Liver (tissue), 9 donors: ENCODE results near the gene SMOC2. TPM values are rescaled to one million over a fixed set of nuclear protein-coding genes. Genes with fewer than 3 reads are reported as not detected.

ENCODE experiments used
- DNase-seq: peaks from one replicate; pipeline ENCODE4 v3.0.0-alpha.2; 2017; ENCODE audit warnings: low spot score
- H3K27ac ChIP-seq, 2 donors: one replicate each; pipeline ENCODE4 v1.7.0; 2013; ENCODE audit warnings: inconsistent platforms in 2 of 2, low read length in 2 of 2, control low read depth in 1 of 2, low read depth in 1 of 2, mild to moderate bottlenecking in 1 of 2
- H3K27me3 ChIP-seq, 4 donors: one replicate each; pipeline versions ENCODE4 v1.6.1 to v1.7.0; 2013; ENCODE audit warnings: low read length in 3 of 4, inconsistent platforms in 1 of 4, mild to moderate bottlenecking in 1 of 4, moderate library complexity in 1 of 4; ENCODE audit not compliant: control insufficient read depth in 4 of 4, insufficient read depth in 4 of 4
- H3K36me3 ChIP-seq, 4 donors: one replicate each; pipeline versions ENCODE4 v1.6.1 to v1.7.0; 2013; ENCODE audit warnings: low read length in 3 of 4, mild to moderate bottlenecking in 3 of 4, low read depth in 1 of 4, moderate library complexity in 1 of 4; ENCODE audit not compliant: control insufficient read depth in 4 of 4, insufficient read depth in 3 of 4
- H3K4me1 ChIP-seq, 4 donors: one replicate each; pipeline versions ENCODE4 v1.6.1 to v1.7.0; 2013; ENCODE audit warnings: low read length in 3 of 4, mild to moderate bottlenecking in 3 of 4, moderate library complexity in 1 of 4; ENCODE audit not compliant: control insufficient read depth in 4 of 4, insufficient read depth in 4 of 4
- H3K4me3 ChIP-seq, 3 donors: one replicate each; pipeline versions ENCODE4 v1.6.1 to v1.7.0; 2013; ENCODE audit warnings: low read length in 3 of 3, control low read depth in 1 of 3, low read depth in 1 of 3, mild to moderate bottlenecking in 1 of 3
- H3K9ac ChIP-seq, 2 donors: one replicate each; pipeline ENCODE4 v1.7.0; 2013; ENCODE audit warnings: low read length in 2 of 2, mild to moderate bottlenecking in 2 of 2, moderate library complexity in 2 of 2, control low read depth in 1 of 2, low read depth in 1 of 2
- H3K9me3 ChIP-seq, 4 donors: one replicate each; pipeline versions ENCODE4 v1.6.1 to v1.7.0; 2013; ENCODE audit warnings: low read length in 3 of 4; ENCODE audit not compliant: control insufficient read depth in 4 of 4
- CTCF ChIP-seq: fragments of 150-350 bp; IDR thresholded peaks from 2 replicates; pipeline ENCODE4 v1.5.1; 2017; ENCODE audit warnings: improper control_type of control experiment, low read depth, low read length; ENCODE audit not compliant: missing input control
- FOXA2 ChIP-seq: IDR thresholded peaks from 2 replicates; pipeline ENCODE4 v1.6.1; 2016; ENCODE audit warnings: antibody characterized with exemption
- HNF4A ChIP-seq, 2 donors: conservative IDR thresholded peaks; 2 replicates each; pipeline ENCODE4 v1.6.1; 2016; ENCODE audit warnings: antibody characterized with exemption in 2 of 2, mild to moderate bottlenecking in 2 of 2
- HNF4G ChIP-seq: IDR thresholded peaks from 2 replicates; pipeline ENCODE4 v1.6.1; 2016; ENCODE audit warnings: antibody characterized with exemption
- RAD21 ChIP-seq, 2 donors: IDR thresholded peaks; 2 replicates each; pipeline ENCODE4 v1.6.1; 2016; ENCODE audit warnings: antibody characterized with exemption in 2 of 2, mild to moderate bottlenecking in 2 of 2
- RXRA ChIP-seq, 2 donors: IDR thresholded peaks; 2 replicates each; pipeline ENCODE4 v1.6.1; 2017 to 2018; ENCODE audit warnings: antibody characterized with exemption in 2 of 2, mild to moderate bottlenecking in 1 of 2
- TAF1 ChIP-seq: conservative IDR thresholded peaks from 2 replicates; pipeline ENCODE4 v1.6.1; 2016; ENCODE audit warnings: antibody characterized with exemption, mild to moderate bottlenecking
- YY1 ChIP-seq: IDR thresholded peaks from 2 replicates; pipeline ENCODE4 v1.6.1; 2016; ENCODE audit warnings: antibody characterized with exemption, mild to moderate bottlenecking
- WGBS: extraction: QIAGEN DNeasy Blood & Tissue Kit; methylation state at CpG from one replicate; pipeline ENCODE4 v1.1.7; 2013; 5-methylcytosine and 5-hydroxymethylcytosine counted together
- polyA plus RNA-seq, 2 donors: library from polyadenylated mRNA; stranded (reverse) in 1 of 2; unstranded in 1 of 2; fragments of 200-250 nt in 1 of 2; fragments of >200 nt in 1 of 2; fragmentation: Nextera tagmentation in 1 of 2; extraction: Ambion mirVana in 1 of 2; gene quantifications; one replicate each; pipeline versions ENCODE4 v1.2.1 to v1.2.3, GENCODE V29; 2013 to 2015
- total RNA-seq, 2 donors: library from RNA; depleted of rRNA; stranded (reverse); fragments of >200 nt; gene quantifications; one replicate each; pipeline ENCODE4 v1.2.3, GENCODE V29; 2014
- donor health status: healthy.
- donor health status: healthy.
- donor health status: healthy.
- donor health status: healthy.
- donor health status: healthy.

SMOC2 gene
- total and polyA plus RNA-seq, 4 donors: 0.23 to 1.9 (median 1.1) TPM

GRCh38 chr6:168715643-168716481 is 274.9 kb downstream of the SMOC2 start:
- Histone ChIP-seq H3K9ac (no peak overlapping the region), H3K27ac (no peak overlapping the region), H3K4me1 (no peaks in the 10 kb centered on the region), H3K36me3 (no peaks in the 10 kb centered on the region), H3K4me3 (no peak overlapping the region), H3K27me3 (no peaks in the 10 kb centered on the region), H3K9me3 (peaks cover 0 to 3% (median 0%) of the 10 kb centered on the region in 4 donors)
- 83% methylated on average over 11 of the region's 11 CpGs for WGBS
- TF ChIP-seq RXRA (IDR thresholded peaks at IDR 0.05): no peak
- no peak for DNase-seq

- 82% methylated on average over 7 of the region's 7 CpGs for WGBS
- Histone ChIP-seq H3K9me3 (peaks cover 0 to 3% (median 0%) of the 10 kb centered on the region in 4 donors), H3K27ac (no peak overlapping the region), H3K4me1 (no peaks in the 10 kb centered on the region), H3K36me3 (no peaks in the 10 kb centered on the region), H3K27me3 (no peaks in the 10 kb centered on the region), H3K4me3 (no peak overlapping the region), H3K9ac (no peak overlapping the region)
- DNase-seq: no peak
- TF ChIP-seq FOXA2 (no peak), HNF4A (conservative IDR thresholded peaks at IDR 0.05) (no peak), TAF1 (no peak), YY1 (no peak), RAD21 (IDR thresholded peaks at IDR 0.05) (no peak), CTCF (no peak)
These were observed 275.6 kb downstream of the SMOC2 start for GRCh38 chr6:168716581-168716980.

GRCh38 chr6:168717491-168717890 is 276.5 kb downstream of the SMOC2 start:
- no peaks in the 10 kb centered on the region for H3K4me1 ChIP-seq
- WGBS: 87% methylated on average over 22 of the region's 22 CpGs

More at GRCh38 chr6:168717491-168717890, 276.5 kb downstream of the SMOC2 start:
- TF ChIP-seq RAD21 (IDR thresholded peaks at IDR 0.05) (no peak), FOXA2 (no peak), HNF4G (no peak)
- no peak overlapping the region for H3K4me3 ChIP-seq
- no peak for DNase-seq
- H3K9me3 ChIP-seq: peaks cover 0 to 3% (median 0%) of the 10 kb centered on the region in 4 donors
- no peaks in the 10 kb centered on the region for H3K27me3 ChIP-seq
- H3K36me3 ChIP-seq: no peaks in the 10 kb centered on the region
- H3K27ac ChIP-seq: no peak overlapping the region
- no peak overlapping the region for H3K9ac ChIP-seq

Other genes starting within 250 kb of the SMOC2 start
- 1 to 10 TPM in 1 of 2 donors, under 1 TPM in 1; 0.42 to 2.8 TPM for gene DACT2, start 121.4 kb upstream of the SMOC2 start, total RNA-seq
- gene DACT2, start 121.4 kb upstream of the SMOC2 start, polyA plus RNA-seq: 1 to 10 TPM in 1 of 2 donors, under 1 TPM in 1; 0.25 to 1.3 TPM